ENCODE results near the gene GAREM1. TPM values are rescaled to one million over a fixed set of nuclear protein-coding genes. Genes with fewer than 3 reads are reported as not detected.

GAREM1 gene
- total and polyA plus RNA-seq, 4 donors = 1.5 to 7.5 (median 2.0) TPM

GRCh38 chr18:32243358-32243757 lies 227.3 kb downstream of the GAREM1 start:
- Histone ChIP-seq H3K4me3 (ENCODE audit: low read depth in 1 of 3, low read length in 3 of 3) (no peak overlapping the region), H3K36me3 (ENCODE audit: control insufficient read depth in 4 of 4, insufficient read depth in 3 of 4, low read depth in 1 of 4, low read length in 3 of 4) (no peaks in the 10 kb centered on the region), H3K27ac (ENCODE audit: low read depth in 1 of 2, low read length in 2 of 2) (no peak overlapping the region), H3K9ac (ENCODE audit: low read depth in 1 of 2, low read length in 2 of 2) (no peak overlapping the region), H3K9me3 (ENCODE audit: control insufficient read depth in 4 of 4, low read length in 3 of 4) (no peaks in the 10 kb centered on the region), H3K27me3 (ENCODE audit: control insufficient read depth in 4 of 4, insufficient read depth in 4 of 4, low read length in 3 of 4) (no peaks in the 10 kb centered on the region), H3K4me1 (ENCODE audit: control insufficient read depth in 4 of 4, insufficient read depth in 4 of 4, low read length in 3 of 4) (no peaks in the 10 kb centered on the region)
- no peak for TF ChIP-seq FOXA1 (IDR thresholded peaks at IDR 0.05)
- WGBS = 96% methylated on average over 6 of the region's 6 CpGs
- DNase-seq (ENCODE audit: low spot score) = no peak

DNA sequence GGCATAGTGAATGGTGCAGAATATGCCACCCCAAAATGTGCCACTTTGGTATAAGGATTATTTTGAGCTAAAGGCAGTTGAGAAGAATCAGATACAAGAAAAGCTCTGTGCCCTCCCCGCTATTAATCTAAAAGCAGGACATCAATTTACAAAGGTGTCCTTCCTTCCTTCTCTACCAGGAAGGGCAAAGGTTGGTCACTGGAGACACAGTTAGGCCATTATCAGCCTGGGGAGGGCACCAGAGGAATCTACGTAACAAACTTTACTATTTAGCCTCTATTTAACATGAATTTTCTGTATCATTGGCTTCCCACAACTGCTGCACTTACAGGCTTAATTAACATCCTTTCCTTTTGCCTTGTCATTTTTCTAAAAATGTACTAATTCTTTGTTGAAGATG lies 228.3 kb downstream of the GAREM1 start:
- Histone ChIP-seq H3K4me3 (ENCODE audit: low read depth in 1 of 3, low read length in 3 of 3) (no peak overlapping the region), H3K9me3 (ENCODE audit: control insufficient read depth in 4 of 4, low read length in 3 of 4) (no peaks in the 10 kb centered on the region), H3K36me3 (ENCODE audit: control insufficient read depth in 4 of 4, insufficient read depth in 3 of 4, low read depth in 1 of 4, low read length in 3 of 4) (no peaks in the 10 kb centered on the region), H3K27me3 (ENCODE audit: control insufficient read depth in 4 of 4, insufficient read depth in 4 of 4, low read length in 3 of 4) (no peaks in the 10 kb centered on the region), H3K27ac (ENCODE audit: low read depth in 1 of 2, low read length in 2 of 2) (no peak overlapping the region), H3K9ac (ENCODE audit: low read depth in 1 of 2, low read length in 2 of 2) (no peak overlapping the region), H3K4me1 (ENCODE audit: control insufficient read depth in 4 of 4, insufficient read depth in 4 of 4, low read length in 3 of 4) (no peaks in the 10 kb centered on the region)
- 88% methylated on average over 2 of the region's 2 CpGs for WGBS
- TF ChIP-seq, protein P1, sequence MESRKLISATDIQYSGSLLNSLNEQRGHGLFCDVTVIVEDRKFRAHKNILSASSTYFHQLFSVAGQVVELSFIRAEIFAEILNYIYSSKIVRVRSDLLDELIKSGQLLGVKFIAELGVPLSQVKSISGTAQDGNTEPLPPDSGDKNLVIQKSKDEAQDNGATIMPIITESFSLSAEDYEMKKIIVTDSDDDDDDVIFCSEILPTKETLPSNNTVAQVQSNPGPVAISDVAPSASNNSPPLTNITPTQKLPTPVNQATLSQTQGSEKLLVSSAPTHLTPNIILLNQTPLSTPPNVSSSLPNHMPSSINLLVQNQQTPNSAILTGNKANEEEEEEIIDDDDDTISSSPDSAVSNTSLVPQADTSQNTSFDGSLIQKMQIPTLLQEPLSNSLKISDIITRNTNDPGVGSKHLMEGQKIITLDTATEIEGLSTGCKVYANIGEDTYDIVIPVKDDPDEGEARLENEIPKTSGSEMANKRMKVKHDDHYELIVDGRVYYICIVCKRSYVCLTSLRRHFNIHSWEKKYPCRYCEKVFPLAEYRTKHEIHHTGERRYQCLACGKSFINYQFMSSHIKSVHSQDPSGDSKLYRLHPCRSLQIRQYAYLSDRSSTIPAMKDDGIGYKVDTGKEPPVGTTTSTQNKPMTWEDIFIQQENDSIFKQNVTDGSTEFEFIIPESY (IDR thresholded peaks at IDR 0.05) = no peak
- TF ChIP-seq YY1 (IDR thresholded peaks at IDR 0.05) (no peak), HNF4G (IDR thresholded peaks at IDR 0.05) (no peak)
- no peak for DNase-seq (ENCODE audit: low spot score)

- H3K27me3 ChIP-seq (ENCODE audit: control insufficient read depth in 4 of 4, insufficient read depth in 4 of 4, low read length in 3 of 4) = no peaks in the 10 kb centered on the region
- 89% methylated on average over 5 of the region's 5 CpGs for WGBS
- TF ChIP-seq, protein P2, sequence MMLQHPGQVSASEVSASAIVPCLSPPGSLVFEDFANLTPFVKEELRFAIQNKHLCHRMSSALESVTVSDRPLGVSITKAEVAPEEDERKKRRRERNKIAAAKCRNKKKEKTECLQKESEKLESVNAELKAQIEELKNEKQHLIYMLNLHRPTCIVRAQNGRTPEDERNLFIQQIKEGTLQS (IDR thresholded peaks at IDR 0.05) = no peak
- no peak for TF ChIP-seq JUND (IDR thresholded peaks at IDR 0.05)
- no peak for TF ChIP-seq SP1 (IDR thresholded peaks at IDR 0.05)
- H3K36me3 ChIP-seq (ENCODE audit: control insufficient read depth in 4 of 4, insufficient read depth in 3 of 4, low read depth in 1 of 4, low read length in 3 of 4) = no peaks in the 10 kb centered on the region
- no peak overlapping the region for H3K27ac ChIP-seq (ENCODE audit: low read depth in 1 of 2, low read length in 2 of 2)
- no peak for DNase-seq (ENCODE audit: low spot score)
- H3K9ac ChIP-seq (ENCODE audit: low read depth in 1 of 2, low read length in 2 of 2) = no peak overlapping the region
- H3K9me3 ChIP-seq (ENCODE audit: control insufficient read depth in 4 of 4, low read length in 3 of 4) = no peaks in the 10 kb centered on the region
- H3K4me3 ChIP-seq (ENCODE audit: low read depth in 1 of 3, low read length in 3 of 3) = no peak overlapping the region
- H3K4me1 ChIP-seq (ENCODE audit: control insufficient read depth in 4 of 4, insufficient read depth in 4 of 4, low read length in 3 of 4) = no peaks in the 10 kb centered on the region
Observed at GRCh38 chr18:32238635-32239268, 231.9 kb downstream of the GAREM1 start.

- Histone ChIP-seq H3K36me3 (ENCODE audit: control insufficient read depth in 4 of 4, insufficient read depth in 3 of 4, low read depth in 1 of 4, low read length in 3 of 4) (no peaks in the 10 kb centered on the region), H3K9me3 (ENCODE audit: control insufficient read depth in 4 of 4, low read length in 3 of 4) (no peaks in the 10 kb centered on the region), H3K9ac (ENCODE audit: low read depth in 1 of 2, low read length in 2 of 2) (no peak overlapping the region), H3K4me1 (ENCODE audit: control insufficient read depth in 4 of 4, insufficient read depth in 4 of 4, low read length in 3 of 4) (no peaks in the 10 kb centered on the region), H3K4me3 (ENCODE audit: low read depth in 1 of 3, low read length in 3 of 3) (no peak overlapping the region), H3K27ac (ENCODE audit: low read depth in 1 of 2, low read length in 2 of 2) (no peak overlapping the region), H3K27me3 (ENCODE audit: control insufficient read depth in 4 of 4, insufficient read depth in 4 of 4, low read length in 3 of 4) (no peaks in the 10 kb centered on the region)
- 76% methylated on average over 3 of the region's 3 CpGs for whole genome bisulfite sequencing
- no peak for DNase-seq (ENCODE audit: low spot score)
- no peak for TF ChIP-seq GABPA (IDR thresholded peaks at IDR 0.05 in 1 of 2, conservative IDR thresholded peaks at IDR 0.05 in 1 of 2)
- TF ChIP-seq, protein P1 (IDR thresholded peaks at IDR 0.05) = no peak
- no peak for TF ChIP-seq TAF1 (conservative IDR thresholded peaks at IDR 0.05)
- no peak for TF ChIP-seq SP1 (IDR thresholded peaks at IDR 0.05)
- TF ChIP-seq JUND (IDR thresholded peaks at IDR 0.05) = no peak
- TF ChIP-seq MAX (IDR thresholded peaks at IDR 0.05) = no peak
- TF ChIP-seq, protein P2 (IDR thresholded peaks at IDR 0.05) = no peak
- no peak for TF ChIP-seq RAD21 (IDR thresholded peaks at IDR 0.05)
- TF ChIP-seq NR2F2 (IDR thresholded peaks at IDR 0.05) = no peak
- TF ChIP-seq CTCF (IDR thresholded peaks at IDR 0.05; ENCODE audit: low read depth, low read length, missing input control) = no peak
- no peak for TF ChIP-seq FOXA1 (IDR thresholded peaks at IDR 0.05)
- no peak for TF ChIP-seq HNF4G (IDR thresholded peaks at IDR 0.05)
- TF ChIP-seq EGR1 (IDR thresholded peaks at IDR 0.05; ENCODE audit: low read depth in 2 of 2) = no peak
Observed at GRCh38 chr18:32237049-32237448, 233.6 kb downstream of the GAREM1 start.
